GM19467 (cell line): ENCODE measurements around the gene XRCC5.

Experiments
- ATAC-seq: cut with Tn5 transposase; IDR thresholded peaks from one replicate; pipeline ENCODE4 v1.9.1; 2021; ENCODE audit warnings: mild to moderate bottlenecking, moderate library complexity; ENCODE audit not compliant: unreplicated experiment

XRCC5 gene

DNA sequence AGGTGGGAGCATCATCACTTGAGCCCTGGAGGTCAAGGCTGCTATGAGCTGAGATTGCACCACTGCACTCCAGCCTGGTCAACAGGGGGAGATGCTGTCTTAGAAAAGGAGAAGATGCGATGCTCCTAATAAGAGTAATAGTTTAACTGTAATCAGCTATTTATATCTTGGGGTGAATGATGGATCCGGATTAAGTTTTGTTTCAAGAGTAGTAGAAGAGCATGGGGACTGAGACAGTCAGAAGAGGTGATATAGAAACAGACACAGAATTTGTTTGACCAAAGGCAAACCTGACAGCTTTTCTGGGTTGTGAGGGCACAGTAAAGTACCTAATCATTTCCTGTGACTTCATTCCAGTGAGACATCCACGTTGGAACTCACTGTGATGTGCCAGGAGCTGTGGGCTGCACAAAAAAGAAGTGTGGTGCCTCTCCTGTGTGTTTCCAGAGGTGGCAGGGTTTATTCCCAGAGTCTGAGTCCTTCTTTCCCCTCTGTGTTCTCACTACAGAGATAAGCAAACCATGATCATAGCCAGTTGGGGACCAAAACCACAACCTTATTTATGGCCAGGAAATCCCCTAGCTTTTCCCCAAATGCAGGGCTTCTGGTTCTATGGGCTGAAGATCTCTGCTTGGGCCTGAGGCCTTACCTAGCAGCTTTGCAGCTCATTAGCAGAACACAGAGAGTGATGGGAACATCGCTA, 113.7 kb downstream of the XRCC5 start:
- peak; percentile 51 for ATAC-seq

DNA sequence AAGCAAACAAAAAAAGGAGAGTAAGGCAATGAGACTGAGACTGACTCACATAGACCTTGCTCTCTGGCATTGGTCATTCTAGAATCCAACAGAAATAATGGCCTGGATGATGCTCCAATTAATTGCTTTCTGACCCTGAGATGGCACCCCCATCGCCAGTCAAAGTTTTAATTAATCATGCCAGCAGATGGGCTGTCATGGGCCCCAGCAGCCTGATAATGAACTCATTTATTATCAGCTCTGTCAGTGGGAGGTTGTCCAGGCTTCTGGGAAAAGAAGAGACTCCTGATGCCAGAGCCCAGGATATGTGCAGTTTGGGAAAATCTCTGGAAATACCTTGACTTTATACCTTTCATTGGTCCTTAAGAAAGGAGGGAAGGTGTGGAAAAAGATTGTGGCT, 115.2 kb downstream of the XRCC5 start:
- ATAC-seq, result no peak

DNA sequence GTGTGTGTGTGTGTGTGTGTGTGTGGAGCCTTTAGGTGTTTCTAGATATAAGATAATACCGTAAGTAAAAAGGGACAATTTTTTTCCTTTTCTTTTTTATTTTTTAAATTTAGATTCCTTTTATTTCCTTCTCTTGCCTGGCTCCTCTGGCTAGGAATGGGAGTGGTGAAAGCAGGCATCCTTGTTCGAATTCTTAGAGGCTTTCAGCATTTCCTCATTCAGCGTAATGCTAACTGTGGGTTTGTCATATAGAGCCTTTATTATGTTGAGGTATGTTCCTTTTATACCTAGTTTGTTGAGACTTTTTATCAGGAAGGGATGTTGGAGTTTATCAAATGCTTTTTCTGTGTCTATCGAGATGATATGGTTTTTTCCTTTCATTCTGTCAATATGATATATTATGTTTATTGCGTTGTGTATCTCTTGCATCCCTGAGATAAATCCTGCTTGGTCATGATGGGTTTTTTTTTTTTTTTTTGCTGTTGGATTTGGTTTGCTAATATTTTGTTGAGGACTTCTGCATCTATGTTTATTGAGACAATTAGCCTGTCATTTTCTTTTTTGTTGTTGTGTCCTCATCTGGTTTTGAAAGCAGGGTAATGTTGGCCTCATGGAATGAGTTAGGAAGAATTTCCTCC, 120.2 kb downstream of the XRCC5 start:
- no peak for ATAC-seq

DNA sequence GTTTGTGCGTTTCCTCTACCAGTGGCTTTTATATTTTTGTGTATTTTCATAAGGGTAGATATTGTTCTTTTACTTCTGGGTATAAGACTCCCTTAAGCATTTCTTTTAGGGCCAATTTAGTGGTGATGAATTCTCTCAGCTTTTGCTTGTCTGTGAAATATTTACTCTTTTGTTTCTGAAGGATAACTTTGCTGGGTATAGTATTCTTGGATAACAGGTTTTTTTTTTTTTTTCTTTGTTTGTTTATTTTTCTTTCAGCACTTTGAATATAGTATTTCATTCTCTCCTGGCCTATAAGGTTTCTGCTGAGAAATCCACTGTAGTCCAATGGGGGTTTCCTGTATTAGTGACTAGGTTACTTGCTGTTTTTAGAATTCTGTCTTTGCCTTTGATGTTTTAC, 122.7 kb downstream of the XRCC5 start:
- ATAC-seq, result no peak

DNA sequence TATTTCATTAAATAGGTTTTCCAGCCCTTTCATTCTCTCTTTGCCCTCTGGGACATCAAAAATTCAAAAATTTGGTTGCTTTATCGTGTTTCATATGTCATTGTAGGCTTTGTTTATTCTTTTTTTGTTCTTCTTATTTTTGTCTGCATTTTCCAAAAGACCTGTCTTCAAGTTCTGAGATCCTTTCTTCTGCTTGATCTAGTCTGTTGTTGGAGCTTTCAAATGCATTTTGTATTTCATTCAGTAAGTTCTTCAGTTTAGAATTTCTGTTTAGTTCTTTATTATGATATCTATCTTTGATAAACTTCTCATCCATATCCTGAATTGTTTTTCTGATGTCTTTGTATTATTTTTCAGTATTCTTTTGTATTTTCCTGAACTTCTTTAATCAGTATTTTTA, 123.6 kb downstream of the XRCC5 start:
- no peak for ATAC-seq

DNA sequence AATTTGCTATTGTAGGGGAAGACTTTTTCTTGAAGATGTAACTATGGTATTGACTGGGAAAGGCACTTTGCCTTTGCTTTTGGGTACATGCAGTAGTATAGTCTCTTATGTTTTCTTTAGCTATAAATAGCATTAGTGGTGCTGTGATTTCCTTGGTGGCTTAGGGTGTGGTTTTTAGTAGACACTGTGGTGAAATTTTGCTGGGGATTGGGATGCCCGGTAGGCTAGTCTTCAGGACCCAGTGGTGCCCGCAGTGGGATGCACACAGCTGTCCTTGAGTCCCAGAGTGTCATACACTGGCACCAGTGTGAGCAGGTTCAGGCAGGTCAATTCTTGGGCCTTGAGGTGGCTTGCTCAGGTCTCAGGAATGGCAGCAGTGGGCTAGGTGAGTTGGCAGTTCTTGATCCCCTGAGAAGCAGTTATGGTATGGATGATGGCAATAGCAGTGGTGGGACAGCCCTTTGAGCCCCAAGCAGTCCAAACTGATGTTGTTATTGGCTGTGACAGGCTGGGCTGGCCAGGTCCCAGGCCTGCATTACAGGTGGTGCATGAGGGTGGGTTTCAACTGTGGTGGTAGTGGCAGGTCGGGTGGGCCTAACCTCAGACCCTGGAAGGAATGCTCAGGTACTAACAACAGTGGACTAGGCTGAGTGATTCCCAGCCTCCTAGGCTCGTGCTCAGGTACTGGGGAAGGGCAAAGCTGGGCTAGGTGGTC, 124.3 kb downstream of the XRCC5 start:
- ATAC-seq, result no peak

DNA sequence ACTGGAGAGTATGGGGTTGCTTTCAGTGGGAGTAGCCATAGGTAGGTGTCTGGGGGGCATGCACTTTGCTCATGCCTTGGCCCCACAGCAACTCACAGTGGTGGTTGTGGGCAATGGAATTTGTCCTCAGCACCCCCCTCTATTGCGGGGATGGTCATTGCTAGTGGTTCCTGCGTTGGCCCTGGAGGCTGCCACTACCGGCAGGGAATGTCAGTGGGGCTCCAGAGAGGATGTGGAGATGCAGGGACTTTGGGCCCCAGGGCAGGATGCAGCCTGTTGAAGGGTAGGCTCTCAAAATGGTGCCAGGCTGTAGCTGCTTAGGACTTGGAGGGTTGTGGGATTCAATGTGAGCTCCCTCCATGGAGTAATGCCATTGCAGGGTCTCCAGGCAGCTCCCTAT, 125.0 kb downstream of the XRCC5 start:
- ATAC-seq, result no peak

DNA sequence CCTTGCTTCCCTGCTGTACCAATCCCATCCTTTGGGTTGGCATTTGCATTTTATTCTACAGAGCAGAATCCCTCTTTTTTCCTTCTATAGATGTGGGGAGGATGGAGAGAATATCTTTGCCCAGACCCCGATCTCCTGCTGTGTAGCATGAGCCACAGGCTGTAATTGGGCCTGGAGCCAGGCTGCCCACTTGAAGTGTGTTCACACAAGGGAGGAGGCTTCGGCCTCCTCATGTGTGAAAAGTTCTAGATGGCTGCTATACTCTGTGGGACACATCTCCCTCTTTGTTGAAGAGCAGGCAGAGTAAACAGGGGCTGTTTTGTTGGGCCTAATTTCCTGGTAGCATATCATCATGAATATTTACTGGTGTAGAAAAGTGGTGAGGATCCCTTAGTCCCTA, 126.3 kb downstream of the XRCC5 start:
- ATAC-seq, result no peak

DNA sequence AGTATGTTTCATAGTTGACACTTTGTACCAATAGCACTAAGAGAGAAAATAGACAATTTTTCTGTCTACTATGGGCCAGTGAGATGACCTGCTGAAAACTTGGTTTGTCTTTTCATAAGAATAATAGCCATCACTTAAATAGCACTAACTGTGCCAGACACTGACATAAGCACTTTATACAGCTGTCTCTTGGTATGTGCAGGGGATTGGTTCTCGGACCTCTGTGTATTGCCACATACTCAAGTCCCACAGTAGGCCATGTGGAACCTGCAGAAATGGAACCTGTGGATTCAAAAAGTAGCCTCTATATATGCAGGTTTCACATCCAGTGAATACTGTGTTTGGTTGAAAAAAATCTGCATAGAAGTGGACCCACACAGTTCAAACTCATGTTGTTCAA, 126.7 kb downstream of the XRCC5 start:
- ATAC-seq, result no peak

DNA sequence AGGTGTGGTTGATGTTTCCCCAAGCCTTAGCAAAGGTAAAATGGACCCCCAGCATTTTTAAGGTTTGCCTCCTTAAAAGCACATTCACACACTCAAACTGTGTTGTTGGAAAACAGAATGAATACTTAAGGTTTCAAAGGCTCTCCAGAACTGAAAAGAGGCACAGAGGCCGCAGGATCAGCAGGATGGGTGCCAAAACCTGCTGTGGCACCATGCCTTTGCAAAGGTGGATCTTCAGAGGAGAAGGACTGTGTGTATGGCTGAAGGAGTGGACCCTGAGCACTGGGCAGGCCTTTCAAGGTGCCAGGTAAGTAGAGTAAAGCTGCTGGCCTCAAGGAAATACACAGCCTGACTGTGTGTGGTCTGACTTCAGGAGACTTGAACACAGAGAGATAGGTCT, 127.3 kb downstream of the XRCC5 start:
- no peak for ATAC-seq

DNA sequence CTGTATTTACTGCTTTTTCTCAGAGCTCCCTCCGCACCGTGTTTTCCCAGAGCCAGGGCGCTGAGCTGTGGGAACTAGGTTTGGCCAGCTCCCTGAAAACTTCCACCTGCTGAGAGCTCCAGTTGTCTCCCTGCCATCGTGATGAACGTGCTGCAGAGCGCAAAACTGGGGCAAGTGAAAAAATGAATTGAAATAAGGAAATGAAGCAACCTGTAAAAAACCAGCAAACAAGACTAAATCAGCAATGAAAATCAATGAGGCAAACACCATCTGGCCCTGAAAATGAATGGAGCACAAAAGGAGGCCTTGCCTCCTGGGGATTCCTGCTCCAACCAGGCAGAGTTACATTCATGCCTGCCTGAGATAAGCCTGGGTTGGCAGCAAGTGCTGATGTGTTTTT, 133.2 kb downstream of the XRCC5 start:
- no peak for ATAC-seq

DNA sequence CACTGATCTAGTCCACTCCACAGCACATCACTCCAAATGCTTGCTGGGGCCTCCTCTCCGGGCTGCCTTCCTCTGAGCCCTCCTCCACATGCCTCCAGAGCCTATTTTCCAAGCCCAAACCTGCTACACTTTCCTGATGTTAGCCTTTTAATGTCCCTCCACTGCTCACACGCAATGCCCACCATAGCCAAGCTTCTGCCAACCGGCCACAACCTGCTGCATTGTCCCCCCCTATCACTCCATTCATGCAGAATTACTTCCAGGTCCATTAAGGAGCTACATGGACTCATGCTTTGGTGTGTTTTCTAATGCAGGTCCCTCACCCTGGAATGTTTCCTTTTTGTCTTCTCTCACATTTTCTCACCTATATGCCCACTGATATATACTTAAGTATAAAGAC, 133.9 kb downstream of the XRCC5 start:
- no peak for ATAC-seq

DNA sequence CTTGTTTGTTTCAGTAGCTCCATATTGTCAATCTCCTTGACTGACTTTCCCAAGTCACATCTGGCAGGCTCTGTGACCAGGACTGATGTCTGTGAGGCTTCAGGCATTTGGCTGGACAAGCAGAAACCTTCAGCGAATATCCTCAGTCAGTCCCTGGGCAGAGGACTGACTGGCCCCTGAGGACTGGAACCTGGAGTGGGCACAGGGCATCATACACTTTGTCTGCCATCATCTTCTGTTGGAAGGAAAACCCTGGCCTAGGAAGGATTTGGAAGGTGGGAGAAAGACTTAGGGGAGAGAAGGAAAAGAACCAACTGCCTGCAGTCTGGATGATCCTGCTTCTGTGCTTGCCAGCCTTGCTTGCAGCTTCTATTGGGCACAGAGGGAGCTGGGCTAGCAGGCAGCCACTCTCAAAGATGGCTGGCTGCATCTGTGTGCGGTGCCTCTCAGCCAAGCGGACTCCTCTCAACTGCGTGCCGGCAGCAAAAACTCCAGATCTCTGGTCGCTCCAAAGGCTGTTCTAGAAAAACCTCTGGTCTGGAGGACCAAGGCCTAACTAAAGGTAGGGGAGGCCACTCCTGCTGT, 136.3 kb downstream of the XRCC5 start:
- ATAC-seq, result no peak

DNA sequence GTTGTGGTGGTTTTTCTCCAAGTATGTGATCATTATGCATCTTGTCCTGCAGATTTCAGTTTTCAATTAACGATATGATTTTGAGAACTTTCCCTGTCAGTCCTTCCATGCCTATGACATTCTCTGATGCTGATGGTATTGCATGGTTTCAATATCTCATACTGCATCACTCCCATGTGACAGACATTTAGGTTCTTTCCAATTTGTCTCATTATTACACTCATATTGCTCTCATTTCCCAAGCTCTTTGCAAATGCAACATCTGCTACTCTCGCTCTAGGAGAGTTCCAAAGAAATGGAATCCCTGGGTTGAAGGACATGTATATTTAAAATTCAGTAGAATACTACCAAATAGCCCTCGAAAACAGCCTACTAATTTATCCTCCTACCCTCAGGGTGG, 137.6 kb downstream of the XRCC5 start:
- ATAC-seq, result no peak
